ENCODE data around the gene MSI1. TPM values are rescaled to one million over a fixed set of nuclear protein-coding genes. Genes with fewer than 3 reads are reported as not detected.

The MSI1 gene
- polyA plus RNA-seq, 2 of the 4 experiments (the other 2 are of a cell fraction) = 0.72 to 1.9 TPM

- ChIA-PET POLR2A (no interaction called here), CTCF (interaction anchor here (1.1 to 2.1 kb wide), 5 partner anchors 10 to 84 kb away, joined by 3 to 7 read pairs (median 5); no protein-coding TSS in a partner anchor)
- no peak overlapping the region for H3K27ac ChIP-seq
- no peaks in the 10 kb centered on the region for H3K4me1 ChIP-seq
- TF ChIP-seq CBX2 (IDR thresholded peaks at IDR 0.05; ENCODE audit: borderline replicate concordance, low read depth) (no peak), GATA3 (IDR thresholded peaks at IDR 0.05; ENCODE audit: borderline replicate concordance) (no peak), CBX8 (IDR thresholded peaks at IDR 0.05) (no peak), ZSCAN20 (CRISPR knock-in tag; IDR thresholded peaks at IDR 0.05) (no peak), RNF2 (IDR thresholded peaks at IDR 0.05; ENCODE audit: borderline replicate concordance, low read depth) (no peak), ESRRA (IDR thresholded peaks at IDR 0.05; ENCODE audit: borderline replicate concordance, low read length) (no peak), ATOH8 (CRISPR knock-in tag; IDR thresholded peaks at IDR 0.05; ENCODE audit: low read depth) (no peak)
- FAIRE-seq (no peak), ATAC-seq (no peak; a peak in 2 of 6 replicates), DNase-seq (ENCODE audit: low read depth in 1 of 2, low spot score in 1 of 2) (no peak)
- H3K4me3 ChIP-seq = no peak overlapping the region
- no peaks in the 10 kb centered on the region for H3K9me3 ChIP-seq
- WGBS (ENCODE audit: missing lambda C conversion rate) = 81% methylated on average over 11 of the region's 11 CpGs
- H3K4me2 ChIP-seq = no peak overlapping the region
Measured at GRCh38 chr12:120408771-120409170, 39.8 kb upstream of the MSI1 start.

GRCh38 chr12:120406553-120406952 is 37.6 kb upstream of the MSI1 start:
- FAIRE-seq (no peak), DNase-seq (ENCODE audit: low read depth in 1 of 2, low spot score in 1 of 2) (no peak), ATAC-seq (no peak)
- H3K4me1 ChIP-seq = no peaks in the 10 kb centered on the region
- H3K27ac ChIP-seq = no peak overlapping the region
- no peak overlapping the region for H3K4me3 ChIP-seq
- no peak overlapping the region for H3K4me2 ChIP-seq
- 72% methylated on average over 3 of the region's 3 CpGs for WGBS (ENCODE audit: missing lambda C conversion rate)
- CTCF ChIA-PET = interaction anchor here (0.9 to 1.9 kb wide), 3 partner anchors 24 to 82 kb away, joined by 3 to 9 read pairs (median 5); partner anchors contain the start of gene COX6A1
- POLR2A ChIA-PET = no interaction called here
- TF ChIP-seq HMGXB4 (CRISPR knock-in tag; IDR thresholded peaks at IDR 0.05; ENCODE audit: borderline replicate concordance) (no peak), CHD4 (IDR thresholded peaks at IDR 0.05; ENCODE audit: borderline replicate concordance) (no peak), REST (IDR thresholded peaks at IDR 0.05) (no peak), HDAC2 (IDR thresholded peaks at IDR 0.05) (0 out of 2 replicates have a peak, but pooled peaks have one; percentile 22), TP53 (CRISPR knock-in tag; IDR thresholded peaks at IDR 0.05) (no peak), KDM1A (IDR thresholded peaks at IDR 0.05; ENCODE audit: low read depth) (peak; percentile 51; the same call in 1 of the 2 replicates)
- no peaks in the 10 kb centered on the region for H3K9me3 ChIP-seq

GRCh38 chr12:120406069-120406468 is 37.1 kb upstream of the MSI1 start:
- no peak overlapping the region for H3K4me3 ChIP-seq
- WGBS (ENCODE audit: missing lambda C conversion rate) = 88% methylated on average over 3 of the region's 3 CpGs
- DNase-seq (ENCODE audit: low read depth in 1 of 2, low spot score in 1 of 2) (no peak), FAIRE-seq (no peak), ATAC-seq (no peak)
- ChIA-PET POLR2A (no interaction called here), CTCF (no interaction called here)
- no peak overlapping the region for H3K4me2 ChIP-seq
- no peaks in the 10 kb centered on the region for H3K9me3 ChIP-seq
- H3K27ac ChIP-seq = no peak overlapping the region
- no peaks in the 10 kb centered on the region for H3K4me1 ChIP-seq
- TF ChIP-seq PBX3 (IDR thresholded peaks at IDR 0.05) (no peak), ELK1 (IDR thresholded peaks at IDR 0.05; ENCODE audit: low read depth, low read length) (no peak), HDAC2 (IDR thresholded peaks at IDR 0.05) (no peak), CEBPB (IDR thresholded peaks at IDR 0.05) (no peak), FOSL2 (IDR thresholded peaks at IDR 0.05) (no peak), FOSL2 (CRISPR knock-in tag; IDR thresholded peaks at IDR 0.05) (no peak), NPAS2 (CRISPR knock-in tag; IDR thresholded peaks at IDR 0.05; ENCODE audit: borderline replicate concordance) (no peak), HOXA7 (CRISPR knock-in tag; IDR thresholded peaks at IDR 0.05) (no peak), MAX (IDR thresholded peaks at IDR 0.05) (no peak), HOXB5 (CRISPR knock-in tag; IDR thresholded peaks at IDR 0.05) (no peak), ZC3H11A (IDR thresholded peaks at IDR 0.05) (no peak), TP53 (CRISPR knock-in tag; IDR thresholded peaks at IDR 0.05) (no peak), HEYL (CRISPR knock-in tag; IDR thresholded peaks at IDR 0.05) (no peak), EHMT2 (IDR thresholded peaks at IDR 0.05; ENCODE audit: low read depth) (no peak), ZSCAN20 (CRISPR knock-in tag; IDR thresholded peaks at IDR 0.05) (no peak), SMC3 (IDR thresholded peaks at IDR 0.05) (no peak), ZFP36 (IDR thresholded peaks at IDR 0.05; ENCODE audit: borderline replicate concordance, partially characterized antibody) (no peak)

Data from A549 (cell line).